IMR-90 (cell line): ENCODE results near the gene TMOD1.

ENCODE experiments used
- POLR2A ChIP-seq: IDR thresholded peaks from 2 replicates; pipeline ENCODE4 v1.6.1; 2012; ENCODE audit warnings: mild to moderate bottlenecking, low read depth, low read length
- TF ChIP-seq, protein P1 (sequence below): conservative IDR thresholded peaks from 2 replicates; pipeline ENCODE4 v1.5.1; 2012; ENCODE audit warnings: mild to moderate bottlenecking, low read depth, low read length, improper control_type of control experiment

- TF ChIP-seq, protein P1, sequence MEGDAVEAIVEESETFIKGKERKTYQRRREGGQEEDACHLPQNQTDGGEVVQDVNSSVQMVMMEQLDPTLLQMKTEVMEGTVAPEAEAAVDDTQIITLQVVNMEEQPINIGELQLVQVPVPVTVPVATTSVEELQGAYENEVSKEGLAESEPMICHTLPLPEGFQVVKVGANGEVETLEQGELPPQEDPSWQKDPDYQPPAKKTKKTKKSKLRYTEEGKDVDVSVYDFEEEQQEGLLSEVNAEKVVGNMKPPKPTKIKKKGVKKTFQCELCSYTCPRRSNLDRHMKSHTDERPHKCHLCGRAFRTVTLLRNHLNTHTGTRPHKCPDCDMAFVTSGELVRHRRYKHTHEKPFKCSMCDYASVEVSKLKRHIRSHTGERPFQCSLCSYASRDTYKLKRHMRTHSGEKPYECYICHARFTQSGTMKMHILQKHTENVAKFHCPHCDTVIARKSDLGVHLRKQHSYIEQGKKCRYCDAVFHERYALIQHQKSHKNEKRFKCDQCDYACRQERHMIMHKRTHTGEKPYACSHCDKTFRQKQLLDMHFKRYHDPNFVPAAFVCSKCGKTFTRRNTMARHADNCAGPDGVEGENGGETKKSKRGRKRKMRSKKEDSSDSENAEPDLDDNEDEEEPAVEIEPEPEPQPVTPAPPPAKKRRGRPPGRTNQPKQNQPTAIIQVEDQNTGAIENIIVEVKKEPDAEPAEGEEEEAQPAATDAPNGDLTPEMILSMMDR, result no peak
- TF ChIP-seq POLR2A, result no peak
Measured at GRCh38 chr9:97572196-97572891, 70.9 kb downstream of the TMOD1 start.
